GM12878 (cell line): ENCODE measurements around the gene URAD. TPM values are rescaled to one million over a fixed set of nuclear protein-coding genes. Genes with fewer than 3 reads are reported as not detected.

Source experiments
- ATAC-seq: fragments of 200-7000 bp; cut with Tn5 transposase; 3 replicates; pipeline ENCODE4 v1.9.1; 2020; ENCODE audit warnings: mild to moderate bottlenecking, moderate library complexity
- BruUV-seq: library from RNA; stranded (reverse); fragments of 400-500 nt; replicated peaks from 2 replicates; lab custom pipeline; 2021; lab: Mats Ljungman, UMichigan
- CTCF ChIA-PET: fragments of 300-600 bp; sonication (Branson Sonifier 250); formaldehyde crosslinking; extraction: SDS; loops from one replicate; lab custom pipeline; 2021; ENCODE audit warnings: inconsistent platforms; lab: Yijun Ruan, JAX
- POLR2A ChIA-PET: fragments of 350-600 bp; formaldehyde crosslinking; extraction: SDS; loops from one replicate; lab custom pipeline; 2021; ENCODE audit warnings: inconsistent platforms; lab: Charles Lee
- RAD21 ChIA-PET: fragments of 300-600 bp; sonication (Branson Sonifier 250); formaldehyde crosslinking; loops from one replicate; lab custom pipeline; 2023; ENCODE audit warnings: antibody characterized with exemption; ENCODE audit not compliant: unreplicated experiment; lab: Charles Lee
- SMC1A ChIA-PET: fragments of 300-600 bp; sonication (Branson Sonifier 250); formaldehyde crosslinking; loops from one replicate; lab custom pipeline; 2023; ENCODE audit not compliant: unreplicated experiment, uncharacterized antibody; lab: Charles Lee
- DNase-seq: peaks from one replicate; pipeline ENCODE4 v3.0.0-alpha.2; 2011; ENCODE audit warnings: low read depth, low spot score
- FAIRE-seq: peaks from 3 replicates; lab custom pipeline; 2011; peaks lifted over from hg19 to GRCh38; lab: Jason Lieb, UNC
- H2AFZ ChIP-seq: 2 replicates; pipeline ENCODE4 v1.6.0; 2011; ENCODE audit warnings: low read depth, low read length, control low read depth; ENCODE audit not compliant: control insufficient read depth
- H3K27ac ChIP-seq: 2 replicates; pipeline ENCODE4 v1.5.1; 2011; ENCODE audit warnings: control low read depth; ENCODE audit not compliant: control insufficient read depth, insufficient read depth
- H3K27me3 ChIP-seq, 2 experiments: replicated peaks in 1 of 2; 2 replicates each; pipeline versions ENCODE4 v1.6.0 to v1.6.1; 2011; ENCODE audit warnings: low read length in 1 of 2; ENCODE audit not compliant: control insufficient read depth in 2 of 2, insufficient read depth in 2 of 2
- H3K36me3 ChIP-seq, 2 experiments: 2 replicates each; pipeline ENCODE4 v1.5.1; 2011; ENCODE audit warnings: low read length in 1 of 2; ENCODE audit not compliant: control insufficient read depth in 2 of 2, insufficient read depth in 2 of 2
- H3K4me1 ChIP-seq: 2 replicates; pipeline ENCODE4 v1.6.1; 2011; ENCODE audit warnings: mild to moderate bottlenecking, low read length, moderate library complexity, mixed read lengths; ENCODE audit not compliant: control insufficient read depth, insufficient read depth
- H3K4me2 ChIP-seq: 2 replicates; pipeline ENCODE4 v1.6.0; 2011; ENCODE audit warnings: control low read depth; ENCODE audit not compliant: control insufficient read depth, insufficient read depth
- H3K4me3 ChIP-seq: fragments of 200-600 bp; sonication (generic); 2 replicates; pipeline ENCODE4 v1.5.1; 2016
- H3K79me2 ChIP-seq: 2 replicates; pipeline ENCODE4 v1.6.0; 2011; ENCODE audit warnings: low read length; ENCODE audit not compliant: control insufficient read depth, insufficient read depth
- H3K9ac ChIP-seq: 2 replicates; pipeline ENCODE4 v1.8.0; 2011; ENCODE audit warnings: low read length, control low read depth, mixed read lengths; ENCODE audit not compliant: control insufficient read depth, insufficient read depth
- H3K9me3 ChIP-seq: replicated peaks from 3 replicates; pipeline ENCODE4 v1.5.1; 2011; ENCODE audit warnings: mild to moderate bottlenecking, low read length; ENCODE audit not compliant: control insufficient read depth, insufficient read depth
- H4K20me1 ChIP-seq: 2 replicates; pipeline ENCODE4 v1.6.0; 2011; ENCODE audit not compliant: control insufficient read depth, insufficient read depth
- ATF3 ChIP-seq: IDR thresholded peaks from 2 replicates; pipeline ENCODE4 v1.6.1; 2011; ENCODE audit warnings: low read depth, mild to moderate bottlenecking, low read length, moderate library complexity, borderline replicate concordance; ENCODE audit errors: extremely low read depth
- CREM ChIP-seq: IDR thresholded peaks from 2 replicates; pipeline ENCODE4 v1.6.1; 2014; ENCODE audit warnings: antibody characterized with exemption, low read depth
- ESRRA ChIP-seq: IDR thresholded peaks from 2 replicates; pipeline ENCODE4 v1.6.1; 2012; ENCODE audit warnings: mild to moderate bottlenecking, low read length, improper control_type of control experiment
- FOS ChIP-seq: IDR thresholded peaks from 3 replicates; pipeline ENCODE4 v1.6.1; 2011; ENCODE audit warnings: borderline replicate concordance; ENCODE audit not compliant: insufficient read length; ENCODE audit errors: extremely low read depth
- IRF4 ChIP-seq: IDR thresholded peaks from 2 replicates; pipeline ENCODE4 v1.6.1; 2011; ENCODE audit warnings: low read depth, low read length
- IRF5 ChIP-seq: fragments of 450-650 bp; IDR thresholded peaks from 2 replicates; pipeline ENCODE4 v1.6.1; 2017; ENCODE audit warnings: borderline replicate concordance
- KAT2A ChIP-seq: conservative IDR thresholded peaks from 2 replicates; pipeline ENCODE4 v1.6.1; 2011; ENCODE audit warnings: low read depth, low read length; ENCODE audit not compliant: control insufficient read depth
- NFYB ChIP-seq: IDR thresholded peaks from 2 replicates; pipeline ENCODE4 v1.6.1; 2011; ENCODE audit warnings: low read depth, mild to moderate bottlenecking, low read length, improper control_type of control experiment, moderate library complexity; ENCODE audit not compliant: insufficient read depth
- POLR2AphosphoS5 ChIP-seq: IDR thresholded peaks from 2 replicates; pipeline ENCODE4 v1.6.1; 2011; ENCODE audit warnings: mild to moderate bottlenecking, low read length, inconsistent platforms
- RAD51 ChIP-seq: fragments of 450-650 bp; IDR thresholded peaks from 2 replicates; pipeline ENCODE4 v1.6.1; 2016; ENCODE audit warnings: moderate library complexity, mild to moderate bottlenecking, inconsistent platforms
- SREBF1 ChIP-seq: IDR thresholded peaks from 2 replicates; pipeline ENCODE4 v1.6.1; 2012; ENCODE audit warnings: mild to moderate bottlenecking, low read length
- TAF1 ChIP-seq: IDR thresholded peaks from 2 replicates; pipeline ENCODE4 v1.6.1; 2011; ENCODE audit warnings: mild to moderate bottlenecking, low read depth, low read length, borderline replicate concordance
- ZBTB33 ChIP-seq: fragments of 450-650 bp; IDR thresholded peaks from 2 replicates; pipeline ENCODE4 v1.6.1; 2017; ENCODE audit warnings: mild to moderate bottlenecking
- ZNF207 ChIP-seq: fragments of 450-650 bp; IDR thresholded peaks from 2 replicates; pipeline ENCODE4 v1.6.1; 2014; ENCODE audit warnings: antibody characterized with exemption, mild to moderate bottlenecking, borderline replicate concordance
- WGBS: methylation state at CpG from one replicate; pipeline ENCODE4 v1.1.6; 2016; ENCODE audit warnings: low lambda C conversion rate; ENCODE audit not compliant: insufficient replicate concordance, insufficient coverage; ENCODE audit errors: missing lambda C conversion rate; 5-methylcytosine and 5-hydroxymethylcytosine counted together
- in situ Hi-C: fragments of 300-500 bp; cut with MboI; formaldehyde crosslinking; loops from 9 replicates; pipeline ENCODE4 v1.14.3; 2018; ENCODE audit warnings: mixed read lengths
- intact Hi-C: fragments of 100-400 bp; cut with micrococcal nuclease; formaldehyde crosslinking; loops from one replicate; pipeline ENCODE4 v1.14.2; 2022; ENCODE audit not compliant: unreplicated experiment
- polyA plus RNA-seq, 11 experiments: library from polyadenylated mRNA; depleted of rRNA in 4 of 11; unstranded in 6 of 11; stranded (reverse) in 5 of 11; fragments of >200 nt; fragmentation: Nextera tagmentation in 4 of 11; fragmentation: Illumina TruSeq in 1 of 11; extraction: Ambion mirVana in 4 of 11; extraction: Trizol in 1 of 11; gene quantifications; 1 replicate in 1 of 11; 2 replicates in 10 of 11; pipeline versions ENCODE4 v1.2.1 to v1.2.3, GENCODE V29; 2011 to 2016; ENCODE audit warnings: inconsistent platforms in 2 of 11, missing spikeins in 2 of 11, low read depth in 1 of 11
- total RNA-seq, 4 experiments: library from RNA; depleted of rRNA in 3 of 4; stranded (reverse); fragments of >200 nt in 3 of 4; fragmentation: Illumina TruSeq in 1 of 4; extraction: Trizol in 1 of 4; gene quantifications; 2 replicates each; pipeline versions ENCODE4 v1.2.1 to v1.2.3, GENCODE V29; 2013 to 2021

URAD gene
- total and polyA plus RNA-seq, 10 of the 15 experiments (the other 5 are each of a cell fraction or from before 2014, with no cell fraction given) = not detected

- TF ChIP-seq KAT2A (no peak), IRF4 (no peak), NFYB (no peak), SREBF1 (no peak), RAD51 (no peak), ESRRA (no peak), TAF1 (no peak), IRF5 (no peak), ZNF207 (no peak), FOS (no peak), ATF3 (no peak), POLR2AphosphoS5 (no peak), CREM (no peak), ZBTB33 (no peak)
- TF ChIP-seq, all 136 proteins: peak for 0
- intact Hi-C loops = no loop called here
- WGBS = 75% methylated on average over 9 of the region's 9 CpGs
- ChIA-PET CTCF (no interaction called here), POLR2A (no interaction called here), RAD21 (no interaction called here), SMC1A (no interaction called here)
- H3K27me3 ChIP-seq = no peaks in the 10 kb centered on the region
- DNase-seq = no peak
- in situ Hi-C loops = no loop called here
- H3K9me3 ChIP-seq = no peaks in the 10 kb centered on the region
- no peak overlapping the region for H3K4me3 ChIP-seq
- H4K20me1 ChIP-seq = no peaks in the 10 kb centered on the region
- no peak overlapping the region for H3K9ac ChIP-seq
- H3K27ac ChIP-seq = no peak overlapping the region
- H3K4me2 ChIP-seq = no peak overlapping the region
- peaks cover 6% of the 10 kb centered on the region; the same call in 1 of the 2 replicates for H3K4me1 ChIP-seq
- ATAC-seq = no peak
- H2AFZ ChIP-seq = no peak overlapping the region
- H3K36me3 ChIP-seq = no peaks in the 10 kb centered on the region
- no TSS peak for BruUV-seq
- no peaks in the 10 kb centered on the region for H3K79me2 ChIP-seq
- no peak for FAIRE-seq
Measured at GRCh38 chr13:28022848-28023518, 34.5 kb upstream of the URAD start.
